Liver (tissue), 3 donors: ENCODE data around the gene DCD.

Experiments
- GABPA ChIP-seq, 2 donors: IDR thresholded peaks in 1 of 2; conservative IDR thresholded peaks in 1 of 2; 2 replicates each; pipeline ENCODE4 v1.6.1; 2016; ENCODE audit warnings: antibody characterized with exemption in 2 of 2, mild to moderate bottlenecking in 1 of 2, moderate library complexity in 1 of 2
- RAD21 ChIP-seq, 2 donors: IDR thresholded peaks; 2 replicates each; pipeline ENCODE4 v1.6.1; 2016; ENCODE audit warnings: antibody characterized with exemption in 2 of 2, mild to moderate bottlenecking in 2 of 2
- RXRA ChIP-seq, 2 donors: IDR thresholded peaks; 2 replicates each; pipeline ENCODE4 v1.6.1; 2017 to 2018; ENCODE audit warnings: antibody characterized with exemption in 2 of 2, mild to moderate bottlenecking in 1 of 2
- SP1 ChIP-seq: IDR thresholded peaks from 2 replicates; pipeline ENCODE4 v1.6.1; 2018; ENCODE audit warnings: antibody characterized with exemption, mild to moderate bottlenecking
- TAF1 ChIP-seq: conservative IDR thresholded peaks from 2 replicates; pipeline ENCODE4 v1.6.1; 2016; ENCODE audit warnings: antibody characterized with exemption, mild to moderate bottlenecking
- TF ChIP-seq, protein P1 (sequence below): IDR thresholded peaks from 2 replicates; pipeline ENCODE4 v1.6.1; 2016; ENCODE audit warnings: antibody characterized with exemption, mild to moderate bottlenecking
- TF ChIP-seq, protein P2 (sequence below): fragments of 150-350 bp; IDR thresholded peaks from 2 replicates; pipeline ENCODE4 v1.5.1; 2017; ENCODE audit warnings: improper control_type of control experiment, low read depth, low read length; ENCODE audit not compliant: missing input control
- TF ChIP-seq, protein P3 (sequence below): IDR thresholded peaks from 2 replicates; pipeline ENCODE4 v1.6.1; 2016; ENCODE audit warnings: antibody characterized with exemption
- donor health status: healthy.
- donor health status: healthy.

DNA sequence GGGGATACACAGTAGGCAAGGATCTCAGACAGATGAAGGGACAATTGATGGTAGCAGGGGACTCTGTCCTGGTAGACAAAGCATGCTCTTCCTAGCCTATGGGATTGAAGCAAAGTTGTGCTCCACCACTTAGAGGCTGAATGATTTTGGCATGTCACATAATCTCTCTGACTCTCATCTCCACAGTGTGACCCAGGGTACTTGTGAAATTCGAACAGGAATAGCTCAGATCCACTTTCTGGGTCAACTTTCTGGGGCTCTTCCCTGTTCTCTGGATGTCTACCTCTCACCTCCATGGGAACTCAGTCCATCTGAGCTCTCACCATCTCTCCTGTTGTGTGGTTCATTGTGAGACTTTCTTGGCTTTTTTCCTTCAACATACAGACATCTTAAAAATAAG, 1.7 kb upstream of the DCD start:
- TF ChIP-seq, protein P1, sequence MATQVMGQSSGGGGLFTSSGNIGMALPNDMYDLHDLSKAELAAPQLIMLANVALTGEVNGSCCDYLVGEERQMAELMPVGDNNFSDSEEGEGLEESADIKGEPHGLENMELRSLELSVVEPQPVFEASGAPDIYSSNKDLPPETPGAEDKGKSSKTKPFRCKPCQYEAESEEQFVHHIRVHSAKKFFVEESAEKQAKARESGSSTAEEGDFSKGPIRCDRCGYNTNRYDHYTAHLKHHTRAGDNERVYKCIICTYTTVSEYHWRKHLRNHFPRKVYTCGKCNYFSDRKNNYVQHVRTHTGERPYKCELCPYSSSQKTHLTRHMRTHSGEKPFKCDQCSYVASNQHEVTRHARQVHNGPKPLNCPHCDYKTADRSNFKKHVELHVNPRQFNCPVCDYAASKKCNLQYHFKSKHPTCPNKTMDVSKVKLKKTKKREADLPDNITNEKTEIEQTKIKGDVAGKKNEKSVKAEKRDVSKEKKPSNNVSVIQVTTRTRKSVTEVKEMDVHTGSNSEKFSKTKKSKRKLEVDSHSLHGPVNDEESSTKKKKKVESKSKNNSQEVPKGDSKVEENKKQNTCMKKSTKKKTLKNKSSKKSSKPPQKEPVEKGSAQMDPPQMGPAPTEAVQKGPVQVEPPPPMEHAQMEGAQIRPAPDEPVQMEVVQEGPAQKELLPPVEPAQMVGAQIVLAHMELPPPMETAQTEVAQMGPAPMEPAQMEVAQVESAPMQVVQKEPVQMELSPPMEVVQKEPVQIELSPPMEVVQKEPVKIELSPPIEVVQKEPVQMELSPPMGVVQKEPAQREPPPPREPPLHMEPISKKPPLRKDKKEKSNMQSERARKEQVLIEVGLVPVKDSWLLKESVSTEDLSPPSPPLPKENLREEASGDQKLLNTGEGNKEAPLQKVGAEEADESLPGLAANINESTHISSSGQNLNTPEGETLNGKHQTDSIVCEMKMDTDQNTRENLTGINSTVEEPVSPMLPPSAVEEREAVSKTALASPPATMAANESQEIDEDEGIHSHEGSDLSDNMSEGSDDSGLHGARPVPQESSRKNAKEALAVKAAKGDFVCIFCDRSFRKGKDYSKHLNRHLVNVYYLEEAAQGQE, result no peak
- TF ChIP-seq, protein P2, sequence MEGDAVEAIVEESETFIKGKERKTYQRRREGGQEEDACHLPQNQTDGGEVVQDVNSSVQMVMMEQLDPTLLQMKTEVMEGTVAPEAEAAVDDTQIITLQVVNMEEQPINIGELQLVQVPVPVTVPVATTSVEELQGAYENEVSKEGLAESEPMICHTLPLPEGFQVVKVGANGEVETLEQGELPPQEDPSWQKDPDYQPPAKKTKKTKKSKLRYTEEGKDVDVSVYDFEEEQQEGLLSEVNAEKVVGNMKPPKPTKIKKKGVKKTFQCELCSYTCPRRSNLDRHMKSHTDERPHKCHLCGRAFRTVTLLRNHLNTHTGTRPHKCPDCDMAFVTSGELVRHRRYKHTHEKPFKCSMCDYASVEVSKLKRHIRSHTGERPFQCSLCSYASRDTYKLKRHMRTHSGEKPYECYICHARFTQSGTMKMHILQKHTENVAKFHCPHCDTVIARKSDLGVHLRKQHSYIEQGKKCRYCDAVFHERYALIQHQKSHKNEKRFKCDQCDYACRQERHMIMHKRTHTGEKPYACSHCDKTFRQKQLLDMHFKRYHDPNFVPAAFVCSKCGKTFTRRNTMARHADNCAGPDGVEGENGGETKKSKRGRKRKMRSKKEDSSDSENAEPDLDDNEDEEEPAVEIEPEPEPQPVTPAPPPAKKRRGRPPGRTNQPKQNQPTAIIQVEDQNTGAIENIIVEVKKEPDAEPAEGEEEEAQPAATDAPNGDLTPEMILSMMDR, result no peak
- TF ChIP-seq RAD21 (IDR thresholded peaks at IDR 0.05) (no peak), TAF1 (no peak), SP1 (no peak), GABPA (IDR thresholded peaks at IDR 0.05 in 1 of 2, conservative IDR thresholded peaks at IDR 0.05 in 1 of 2) (no peak), RXRA (IDR thresholded peaks at IDR 0.05) (no peak)
- TF ChIP-seq, protein P3, sequence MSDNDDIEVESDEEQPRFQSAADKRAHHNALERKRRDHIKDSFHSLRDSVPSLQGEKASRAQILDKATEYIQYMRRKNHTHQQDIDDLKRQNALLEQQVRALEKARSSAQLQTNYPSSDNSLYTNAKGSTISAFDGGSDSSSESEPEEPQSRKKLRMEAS, result no peak
